ENCODE data around the gene STARD5. TPM values are rescaled to one million over a fixed set of nuclear protein-coding genes. Genes with fewer than 3 reads are reported as not detected.

STARD5 gene
- total and polyA plus RNA-seq, 9 of the 15 experiments (the other 6 are each of a cell fraction or from before 2014, with no cell fraction given): 1.7 to 5.7 (median 2.2) TPM

- TF ChIP-seq UBTF (IDR thresholded peaks at IDR 0.05; ENCODE audit: borderline replicate concordance in 1 of 2, low read depth in 2 of 2, low read length in 2 of 2) (no peak), TRIM24 (IDR thresholded peaks at IDR 0.05) (no peak), GTF2E2 (tag; IDR thresholded peaks at IDR 0.05) (no peak), POLR2B (IDR thresholded peaks at IDR 0.05; ENCODE audit: low read depth, partially characterized antibody) (no peak), HCFC1 (IDR thresholded peaks at IDR 0.05; ENCODE audit: low read depth, low read length) (no peak), MAFK (IDR thresholded peaks at IDR 0.05; ENCODE audit: low read length) (no peak), ZNF239 (CRISPR knock-in tag; IDR thresholded peaks at IDR 0.05) (no peak), CREB3 (tag; conservative IDR thresholded peaks at IDR 0.05; ENCODE audit: low read depth) (no peak)
These were observed 25.3 kb downstream of the STARD5 start (continued) for GRCh38 chr15:81298611-81299010.
